C4-2B (cell line): ENCODE results near the gene TMEM204.

Experiments
- H3K27ac ChIP-seq: fragments of 450-650 bp; 2 replicates; pipeline ENCODE4 v1.5.1; 2017
- CTCF ChIP-seq: fragments of 450-650 bp; conservative IDR thresholded peaks from 2 replicates; pipeline ENCODE4 v1.5.1; 2017; ENCODE audit warnings: mild to moderate bottlenecking
- ZFX ChIP-seq: fragments of 450-650 bp; IDR thresholded peaks from 2 replicates; pipeline ENCODE4 v1.6.1; 2017

TMEM204 gene

GRCh38 chr16:1495211-1495888 is 38.1 kb upstream of the TMEM204 start:
- TF ChIP-seq ZFX (no peak), CTCF (no peak)

GRCh38 chr16:1495889-1496262 is 37.6 kb upstream of the TMEM204 start:
- no peak overlapping the region for H3K27ac ChIP-seq
- no peak for TF ChIP-seq ZFX
- TF ChIP-seq CTCF = no peak

More at GRCh38 chr16:1495211-1495888, 38.1 kb upstream of the TMEM204 start:
- no peak overlapping the region for H3K27ac ChIP-seq

GRCh38 chr16:1496464-1496863 is 37.0 kb upstream of the TMEM204 start:
- TF ChIP-seq CTCF (no peak), ZFX (no peak)
- no peak overlapping the region for H3K27ac ChIP-seq

DNA sequence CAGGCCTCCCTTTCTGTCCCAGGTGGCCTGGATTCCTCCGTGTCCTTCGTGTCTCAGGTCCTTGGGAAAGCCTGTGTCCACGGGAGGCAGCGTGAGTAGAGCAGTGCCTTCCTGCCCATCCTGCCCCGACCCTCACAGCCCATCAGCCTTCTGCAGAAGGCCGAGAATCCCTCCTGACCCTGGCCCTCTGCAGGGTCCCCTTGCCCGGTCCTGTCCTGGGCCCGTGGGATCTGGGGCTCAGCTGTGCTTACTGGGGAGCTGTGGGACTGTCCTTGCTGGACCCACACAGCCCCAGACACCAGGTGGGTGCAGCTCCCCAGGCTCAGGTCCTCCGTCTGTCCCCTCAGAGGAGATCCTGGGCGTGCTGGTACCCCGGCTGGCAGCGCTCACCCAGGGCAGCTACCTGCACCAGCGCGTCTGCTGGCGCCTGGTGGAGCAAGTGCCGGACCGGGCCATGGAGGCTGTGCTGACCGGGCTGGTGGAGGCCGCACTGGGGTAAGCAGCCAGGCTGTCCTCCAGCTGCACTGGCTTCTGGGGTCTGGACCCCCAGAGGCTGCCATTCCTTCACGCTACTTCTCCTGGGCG is 36.4 kb upstream of the TMEM204 start:
- no peak for TF ChIP-seq CTCF
- no peak for TF ChIP-seq ZFX
- no peak overlapping the region for H3K27ac ChIP-seq

- H3K27ac ChIP-seq = no peak overlapping the region
- no peak for TF ChIP-seq CTCF
- TF ChIP-seq ZFX = no peak
Measured at GRCh38 chr16:1498899-1499676, 34.4 kb upstream of the TMEM204 start.

DNA sequence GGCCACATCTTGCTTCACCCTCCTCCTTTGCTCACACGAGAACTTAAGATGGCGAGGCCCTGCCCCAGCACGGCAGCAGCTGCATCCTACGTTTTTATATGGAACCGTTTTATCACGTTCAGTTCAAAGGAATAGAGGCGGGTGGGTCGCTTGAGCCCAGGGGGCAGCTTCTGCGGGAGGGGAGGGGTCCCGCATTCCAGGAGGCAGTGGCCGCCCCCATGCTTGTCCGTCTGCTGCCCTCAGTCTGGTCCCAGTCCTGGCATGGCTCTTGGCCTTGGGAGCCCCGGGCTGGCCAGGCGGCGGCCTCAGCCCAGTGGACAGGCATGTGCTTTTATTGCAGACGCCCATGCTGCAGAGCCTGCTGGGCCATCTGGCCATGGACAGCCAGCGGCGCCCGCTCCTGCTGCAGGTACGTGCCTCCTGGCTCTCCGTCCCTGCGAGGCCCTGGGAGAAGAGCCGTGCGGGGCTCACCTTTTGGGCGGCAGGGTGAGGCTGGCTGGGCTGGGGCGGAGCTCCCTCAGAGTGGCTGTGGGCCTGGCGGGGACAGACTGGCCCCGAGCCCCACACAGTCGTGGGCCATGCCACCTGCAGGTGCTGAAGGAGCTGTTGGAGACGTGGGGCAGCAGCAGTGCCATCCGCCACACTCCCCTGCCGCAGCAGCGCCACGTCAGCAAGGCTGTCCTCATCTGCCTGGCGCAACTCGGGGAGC is 33.6 kb upstream of the TMEM204 start:
- no peak overlapping the region for H3K27ac ChIP-seq
- no peak for TF ChIP-seq ZFX
- TF ChIP-seq CTCF = no peak
